ENCODE measurements around the gene KCTD10.

- TF ChIP-seq CTCF (conservative IDR thresholded peaks at IDR 0.05; ENCODE audit: low read length) (no peak), EZH2phosphoT487 (IDR thresholded peaks at IDR 0.05; ENCODE audit: borderline replicate concordance) (no peak)
Observed at GRCh38 chr12:109519787-109520186, 42.7 kb upstream of the KCTD10 start.
